Measurements from ENCODE around the gene SLC2A4.

Gene SLC2A4

GRCh38 chr17:7296189-7296861, 14.8 kb downstream of the SLC2A4 start:
- peak; percentile 91 for DNase-seq (ENCODE audit: insufficient read length, low spot score)
- peak; percentile 81 for FAIRE-seq

DNA sequence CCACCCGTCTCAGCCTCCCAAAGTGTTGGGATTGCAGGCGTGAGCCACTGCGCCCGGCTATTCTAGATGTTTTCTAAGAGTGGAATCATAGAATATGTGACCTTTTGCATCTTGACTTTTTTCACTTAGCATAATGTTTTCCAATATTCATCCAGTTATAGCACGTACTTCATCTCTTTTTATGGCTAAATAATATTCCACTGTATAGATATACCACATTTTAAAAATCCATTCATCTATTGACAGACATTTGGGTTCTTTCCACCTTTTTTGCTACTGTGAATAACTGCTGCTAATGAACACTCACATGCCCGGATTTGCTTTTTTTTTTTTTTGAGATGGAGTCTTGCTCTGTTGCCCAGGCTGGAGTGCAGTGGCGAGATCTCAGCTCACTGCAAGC, 22.7 kb downstream of the SLC2A4 start:
- FAIRE-seq, result no peak
- no peak for DNase-seq (ENCODE audit: insufficient read length, low spot score)

- FAIRE-seq (peak; percentile 99), DNase-seq (ENCODE audit: insufficient read length, low spot score) (peak; percentile 99)
Measured at GRCh38 chr17:7306911-7307685, 25.6 kb downstream of the SLC2A4 start, which contains the start of gene EIF5A. Gene EIF5A, plus strand, starts transcription at chr17:7307628. Its CDS starts 2,008 bp downstream, at chr17:7309636.

DNA sequence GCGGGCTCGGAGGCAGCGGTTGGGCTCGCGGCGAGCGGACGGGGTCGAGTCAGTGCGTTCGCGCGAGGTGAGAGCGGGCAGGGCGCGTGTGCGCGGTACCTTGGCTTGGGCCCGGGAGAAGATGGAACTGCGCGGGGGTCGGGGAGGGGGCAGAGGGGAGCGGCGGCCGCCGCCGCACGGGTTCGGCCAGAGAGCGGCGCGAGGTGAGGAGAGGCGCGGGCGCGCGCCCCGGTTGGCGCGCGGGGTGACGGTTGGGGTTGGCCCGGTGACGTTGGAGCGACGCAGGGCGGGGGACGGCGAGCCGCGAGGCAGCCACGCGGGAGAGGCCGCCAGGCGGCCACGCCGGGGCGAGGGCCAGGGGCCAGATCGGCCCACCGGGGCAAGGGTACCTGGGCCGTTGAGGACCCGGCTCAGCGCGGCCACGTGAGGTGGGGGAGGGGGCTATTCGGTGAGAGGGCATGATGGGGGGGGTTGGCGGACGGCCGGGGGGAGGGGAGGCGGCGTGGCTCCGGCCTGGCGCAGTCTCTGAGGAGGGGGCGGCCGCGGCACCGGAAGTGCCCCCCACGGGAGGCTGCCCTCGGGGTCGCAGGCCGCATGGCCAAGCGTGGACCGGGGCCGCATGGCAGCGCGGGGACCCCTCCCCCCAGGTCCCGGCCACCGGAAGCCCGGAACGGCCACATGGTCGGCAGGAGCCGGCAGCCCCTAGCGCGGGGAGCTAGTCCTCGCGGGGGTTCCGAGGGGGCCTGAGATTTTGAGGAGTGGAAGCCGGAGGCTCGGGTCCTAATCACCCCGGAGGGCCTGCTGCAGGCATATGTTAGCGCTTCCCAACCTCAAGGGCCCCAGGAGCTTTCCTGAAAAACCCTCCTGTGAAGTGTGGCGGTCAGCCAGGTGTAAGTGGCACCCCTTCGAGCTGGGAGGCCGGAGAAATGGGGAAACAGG, 26.4 kb downstream of the SLC2A4 start:
- no peak for DNase-seq (ENCODE audit: insufficient read length, low spot score)
- FAIRE-seq, result peak; percentile 36

DNA sequence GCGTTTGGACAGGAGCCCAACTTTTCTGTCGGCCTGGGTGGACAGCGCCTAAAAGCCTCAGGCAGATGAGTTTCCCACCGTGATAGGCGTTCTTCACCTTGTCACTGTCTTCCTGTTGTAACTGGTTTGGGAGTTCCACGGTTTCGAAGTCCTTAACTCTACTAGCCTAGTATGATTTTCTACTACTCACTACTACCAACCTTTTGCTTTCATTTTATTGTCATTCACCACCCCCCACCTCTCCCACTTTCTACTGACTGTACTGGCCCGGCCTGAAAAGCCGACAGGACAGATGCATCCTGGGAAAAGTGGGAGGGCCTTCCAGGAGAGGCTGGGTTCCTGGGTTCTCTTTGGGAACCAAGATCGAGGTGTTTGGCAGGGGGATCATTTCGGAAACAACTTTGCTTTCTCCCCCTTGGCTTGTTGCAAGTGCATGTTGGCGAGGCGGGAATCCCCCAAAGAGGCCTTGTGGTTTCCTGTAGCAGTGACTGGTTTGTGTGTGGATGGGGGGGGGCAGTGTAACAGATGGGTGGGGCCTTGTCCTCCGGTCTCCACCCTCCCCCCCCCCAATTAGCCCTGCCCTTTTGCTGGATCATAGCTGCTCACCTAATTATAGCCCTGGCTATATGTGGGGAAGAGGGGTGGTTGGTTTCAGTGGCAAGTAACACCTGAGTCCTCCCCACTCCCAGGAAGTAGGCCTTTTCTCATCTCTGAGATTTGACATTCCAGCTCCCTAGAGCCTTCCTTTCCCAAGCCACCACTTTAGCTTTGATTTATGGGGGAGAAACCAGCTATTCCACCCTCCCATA, 27.3 kb downstream of the SLC2A4 start:
- DNase-seq (ENCODE audit: insufficient read length, low spot score) (peak; percentile 91), FAIRE-seq (no peak)

- FAIRE-seq (no peak), DNase-seq (ENCODE audit: insufficient read length, low spot score) (no peak)
Measured at GRCh38 chr17:7309628-7310027, 28.1 kb downstream of the SLC2A4 start.

DNA sequence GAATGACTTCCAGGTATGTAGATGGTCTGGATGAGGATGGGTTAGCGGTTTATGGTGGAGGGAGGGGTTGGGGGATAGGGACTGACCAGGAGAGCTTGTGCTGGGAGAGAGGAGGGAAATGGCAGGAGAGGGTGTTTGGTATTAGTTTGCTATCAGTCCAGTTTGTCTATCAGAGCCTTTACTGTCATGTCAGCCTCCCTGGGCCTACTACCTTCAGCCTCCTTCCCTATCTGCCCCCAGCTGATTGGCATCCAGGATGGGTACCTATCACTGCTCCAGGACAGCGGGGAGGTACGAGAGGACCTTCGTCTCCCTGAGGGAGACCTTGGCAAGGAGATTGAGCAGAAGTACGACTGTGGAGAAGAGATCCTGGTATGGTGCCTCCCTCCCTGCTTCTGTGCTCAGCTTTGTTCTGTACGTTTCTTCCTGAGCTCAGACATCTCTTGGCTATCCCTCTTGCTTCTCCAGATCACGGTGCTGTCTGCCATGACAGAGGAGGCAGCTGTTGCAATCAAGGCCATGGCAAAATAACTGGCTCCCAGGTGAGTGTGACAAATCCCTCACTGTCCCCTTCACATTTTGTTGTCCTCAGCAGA, 29.7 kb downstream of the SLC2A4 start:
- DNase-seq (ENCODE audit: insufficient read length, low spot score) (no peak), FAIRE-seq (no peak)

DNA sequence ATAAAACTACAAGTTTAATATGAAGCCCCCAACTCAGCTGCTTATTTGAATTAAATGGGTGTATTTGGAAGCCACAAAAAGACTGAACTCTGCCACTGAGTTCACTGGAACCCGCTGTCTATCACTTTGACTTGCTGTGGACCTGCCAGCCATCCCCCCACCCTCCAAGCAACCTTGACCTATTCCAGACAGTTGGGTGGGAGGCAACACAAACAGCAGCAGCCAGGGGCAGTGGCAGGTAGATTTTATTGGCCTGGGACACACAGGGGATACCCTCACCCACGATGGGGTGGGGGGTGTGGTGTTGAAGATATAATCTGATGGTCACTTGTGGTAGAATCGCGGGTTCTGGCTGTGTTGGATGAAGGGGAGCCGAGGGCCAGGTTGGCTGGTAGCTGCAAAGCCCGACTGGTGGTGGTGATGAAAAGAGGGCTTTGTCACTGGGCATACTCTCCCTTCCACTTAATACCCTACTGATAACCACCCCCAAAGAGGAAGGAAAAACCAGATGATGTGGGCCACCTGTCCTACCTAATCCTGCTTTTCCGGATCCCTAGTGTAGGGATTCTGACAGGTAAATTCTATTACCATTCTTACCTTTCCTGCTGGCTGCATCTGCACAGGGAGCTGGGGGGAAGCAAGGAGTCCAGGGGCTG, 31.0 kb downstream of the SLC2A4 start:
- no peak for DNase-seq (ENCODE audit: insufficient read length, low spot score)
- no peak for FAIRE-seq

GRCh38 chr17:7313088-7313889, 31.8 kb downstream of the SLC2A4 start:
- no peak for FAIRE-seq

GRCh38 chr17:7313890-7314718, 32.6 kb downstream of the SLC2A4 start:
- no peak for DNase-seq (ENCODE audit: insufficient read length, low spot score)
- FAIRE-seq, result no peak

More at GRCh38 chr17:7313088-7313889, 31.8 kb downstream of the SLC2A4 start:
- no peak for DNase-seq (ENCODE audit: insufficient read length, low spot score)

- peak; percentile 95 for DNase-seq (ENCODE audit: insufficient read length, low spot score)
- peak; percentile 75 for FAIRE-seq
Measured at GRCh38 chr17:7314719-7315569, 33.4 kb downstream of the SLC2A4 start, which contains the start of gene GPS2. Gene GPS2, minus strand, starts transcription at chr17:7315360. Its CDS starts 308 bp downstream, at chr17:7315052.

DNA sequence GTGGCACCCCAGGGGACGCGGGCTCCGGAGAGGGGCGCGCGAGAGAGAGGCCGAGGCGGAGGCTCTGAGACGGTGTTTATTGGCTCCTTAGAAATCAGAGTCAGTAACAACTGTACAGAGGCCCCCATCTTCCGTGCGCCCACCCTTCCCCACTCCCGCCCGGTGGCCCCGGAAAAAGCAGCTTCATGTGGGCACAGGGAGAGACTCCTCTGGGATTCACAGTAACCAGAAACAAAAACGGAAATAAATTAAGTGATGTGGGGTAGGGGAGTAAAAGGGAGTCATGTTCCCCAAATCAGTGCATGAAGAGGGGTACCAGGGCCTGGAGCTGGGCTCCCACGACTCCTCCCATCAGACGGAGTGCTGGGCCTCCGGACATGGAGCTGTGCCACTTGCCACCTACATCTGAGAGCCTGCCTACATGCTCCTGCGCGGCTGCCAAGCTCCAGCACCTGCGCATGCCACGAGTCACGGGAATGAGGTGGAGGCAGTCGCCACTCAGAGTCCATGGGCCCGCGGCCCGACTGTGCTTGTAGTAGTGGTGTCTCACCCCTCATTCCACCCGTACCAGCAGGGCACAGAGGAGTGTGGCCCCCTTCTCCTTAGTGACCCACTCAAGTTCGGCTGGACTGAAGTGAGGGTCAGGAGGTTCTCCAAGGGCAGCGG, 34.2 kb downstream of the SLC2A4 start:
- FAIRE-seq, result no peak
- no peak for DNase-seq (ENCODE audit: insufficient read length, low spot score)

GRCh38 chr17:7317161-7317803, 35.8 kb downstream of the SLC2A4 start:
- FAIRE-seq (peak; percentile 33), DNase-seq (ENCODE audit: insufficient read length, low spot score) (no peak)

- FAIRE-seq (no peak), DNase-seq (ENCODE audit: insufficient read length, low spot score) (no peak)
Measured at GRCh38 chr17:7318121-7318860, 36.8 kb downstream of the SLC2A4 start.

DNA sequence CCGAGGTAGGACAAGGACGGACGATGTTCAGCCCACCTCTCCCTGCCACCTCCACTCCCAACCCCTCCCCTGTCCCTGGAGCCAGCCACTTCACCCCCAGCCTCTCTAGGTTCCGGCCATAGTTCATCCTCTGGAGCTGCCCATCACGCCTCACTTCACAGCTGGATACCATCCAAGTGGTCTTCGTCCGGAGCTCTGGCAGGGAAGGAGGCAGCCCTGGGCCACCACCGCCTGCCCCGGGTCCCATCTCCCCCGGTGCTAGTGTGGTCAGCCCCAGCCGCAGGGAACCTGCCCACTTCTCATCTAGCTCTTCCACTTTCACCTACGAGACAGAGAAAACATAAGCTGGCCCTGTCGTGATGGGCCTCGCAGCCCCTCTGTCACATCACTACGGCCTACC, 39.9 kb downstream of the SLC2A4 start:
- FAIRE-seq (no peak), DNase-seq (ENCODE audit: insufficient read length, low spot score) (no peak)

All from HTR-8/SVneo (cell line).